Pancreas (tissue), 10 donors: ENCODE measurements around the gene DTNB. TPM values are rescaled to one million over a fixed set of nuclear protein-coding genes. Genes with fewer than 3 reads are reported as not detected.

Source experiments
- ATAC-seq, 4 donors: fragments of 200-7000 bp; cut with Tn5 transposase; one replicate each; pipeline versions ENCODE4 v1.8.0 to v1.9.1; 2020; ENCODE audit warnings: mild to moderate bottlenecking in 4 of 4, moderate library complexity in 4 of 4
- DNase-seq, 6 donors: peaks; one replicate each; pipeline ENCODE4 v3.0.0-alpha.2; 2020
- FAIRE-seq: peaks from 2 replicates; lab custom pipeline; 2012; peaks lifted over from hg19 to GRCh38; lab: Jason Lieb, UNC
- H3K27ac ChIP-seq, 4 donors: fragments of 200-600 bp; sonication (generic); 1 replicate in 3 of 4; 2 replicates in 1 of 4; pipeline versions ENCODE4 v1.5.0 to v1.8.0; 2020
- H3K27me3 ChIP-seq, 4 donors: fragments of 200-600 bp; one replicate each; pipeline ENCODE4 v1.8.0; 2021
- H3K36me3 ChIP-seq, 3 donors: fragments of 200-600 bp; sonication (generic) in 1 of 3; one replicate each; pipeline versions ENCODE4 v1.5.0 to v1.8.0; 2020 to 2021
- H3K4me1 ChIP-seq, 3 donors: fragments of 200-600 bp; one replicate each; pipeline ENCODE4 v1.8.0; 2021
- H3K4me3 ChIP-seq, 4 donors: fragments of 200-600 bp; sonication (generic) in 2 of 4; one replicate each; pipeline versions ENCODE4 v1.5.0 to v1.8.0; 2020 to 2021
- H3K9me3 ChIP-seq, 4 donors: fragments of 200-600 bp; one replicate each; pipeline ENCODE4 v1.8.0; 2021
- CTCF ChIP-seq, 4 donors: fragments of 200-600 bp; sonication (generic) in 3 of 4; IDR thresholded peaks; one replicate each; pipeline versions ENCODE4 v1.5.0 to v1.8.0; 2021; ENCODE audit warnings: antibody characterized with exemption in 4 of 4
- WGBS, 2 donors: extraction: QIAGEN DNeasy Blood & Tissue Kit; methylation state at CpG; one replicate each; pipeline ENCODE4 v1.1.7; 2013; 5-methylcytosine and 5-hydroxymethylcytosine counted together
- intact Hi-C, 3 donors: fragments of 100-400 bp; cut with DNase I; formaldehyde crosslinking; loops; one replicate each; pipeline versions ENCODE4 v1.11.1 to v1.14.2; 2022
- polyA plus RNA-seq, 2 donors: library from polyadenylated mRNA; stranded (reverse); fragments of 200-250 nt; gene quantifications; one replicate each; pipeline ENCODE4 v1.2.3, GENCODE V29; 2013
- total RNA-seq, 6 donors: library from RNA; stranded (reverse); fragmentation: NEBNext Ultra II Directional in 4 of 6; extraction: Animal tissue kit (Norgen Biotek cat#: 25700) in 4 of 6; gene quantifications; one replicate each; pipeline versions ENCODE4 v1.2.1 to v1.2.4, GENCODE V29; 2021 to 2023
- donor health status: healthy with polysubstance abuse.
- donor health status: DM: no; HTN: no; CAD: no; lungs with moderate emphysema.
- donor health status: DM: no; HTN: no; CAD: no.
- donor health status: control.
- donor health status: control.
- donor health status: Bipolar disorder and iron deficiency.
- donor health status: DM: yes; HTN: yes; CAD: no.
- donor health status: DM: no; HTN: no; CAD: no.
- donor health status: DM: no; HTN: no; CAD: no.
- donor health status: DM: yes; HTN: yes; CAD: no.

The DTNB gene
- total and polyA plus RNA-seq, 8 donors, result 10.8 to 27.8 (median 15.1) TPM

- H3K4me1 ChIP-seq, result peaks cover 0 to 1% (median 0%) of the 10 kb centered on the region in 3 donors
- ATAC-seq (no peak), DNase-seq (no peak), FAIRE-seq (no peak)
- no peaks in the 10 kb centered on the region for H3K36me3 ChIP-seq
- WGBS, 2 donors, result 92 to 95% methylated on average over 2 of the region's 2 CpGs
- H3K4me3 ChIP-seq, result no peak overlapping the region
- H3K9me3 ChIP-seq, result no peaks in the 10 kb centered on the region
- intact Hi-C loops, result no loop called here
- TF ChIP-seq CTCF (IDR thresholded peaks at IDR 0.05), result no peak
- H3K27me3 ChIP-seq, result no peaks in the 10 kb centered on the region
- H3K27ac ChIP-seq, result no peak overlapping the region
Observed at GRCh38 chr2:25624635-25625034, 48.7 kb downstream of the DTNB start.

- no peak for TF ChIP-seq CTCF (IDR thresholded peaks at IDR 0.05)
- Histone ChIP-seq H3K9me3 (no peaks in the 10 kb centered on the region), H3K4me3 (no peak overlapping the region), H3K4me1 (peaks cover 11 to 12% (median 12%) of the 10 kb centered on the region in 3 donors), H3K27me3 (no peaks in the 10 kb centered on the region), H3K36me3 (no peaks in the 10 kb centered on the region), H3K27ac (no peak overlapping the region)
- no peak for FAIRE-seq
- 62% methylated on average over 3 of the region's 3 CpGs for WGBS, 2 donors
- intact Hi-C loops, result no loop called here
- ATAC-seq, result no peak
- no peak for DNase-seq
Observed at GRCh38 chr2:25623361-25623760, 50.0 kb downstream of the DTNB start.

GRCh38 chr2:25620711-25621110 is 52.7 kb downstream of the DTNB start:
- DNase-seq, result no peak
- ATAC-seq, result no peak

GRCh38 chr2:25620077-25620476 is 53.3 kb downstream of the DTNB start:
- intact Hi-C loops, result no loop called here
- WGBS, 2 donors, result 78 to 88% methylated on average over 5 of the region's 5 CpGs
- DNase-seq (no peak), ATAC-seq (no peak), FAIRE-seq (no peak)
- Histone ChIP-seq H3K27me3 (no peaks in the 10 kb centered on the region), H3K9me3 (no peaks in the 10 kb centered on the region), H3K36me3 (no peaks in the 10 kb centered on the region), H3K4me1 (peaks cover 11 to 21% (median 19%) of the 10 kb centered on the region in 3 donors), H3K4me3 (no peak overlapping the region), H3K27ac (no peak overlapping the region)
- no peak for TF ChIP-seq CTCF (IDR thresholded peaks at IDR 0.05)

More at GRCh38 chr2:25620711-25621110, 52.7 kb downstream of the DTNB start:
- no peak for FAIRE-seq
- no peaks in the 10 kb centered on the region for H3K9me3 ChIP-seq
- no peak for TF ChIP-seq CTCF (IDR thresholded peaks at IDR 0.05)
- 86 to 89% methylated on average over 4 of the region's 4 CpGs for WGBS, 2 donors
- no peaks in the 10 kb centered on the region for H3K36me3 ChIP-seq
- no peak overlapping the region for H3K27ac ChIP-seq
- peaks cover 11 to 21% (median 19%) of the 10 kb centered on the region in 3 donors for H3K4me1 ChIP-seq
- H3K27me3 ChIP-seq, result no peaks in the 10 kb centered on the region
- H3K4me3 ChIP-seq, result no peak overlapping the region
- intact Hi-C loops, result no loop called here

GRCh38 chr2:25619185-25619584 is 54.2 kb downstream of the DTNB start:
- H3K4me1 ChIP-seq, result peaks cover 11 to 21% (median 19%) of the 10 kb centered on the region in 3 donors
- no peaks in the 10 kb centered on the region for H3K27me3 ChIP-seq
- intact Hi-C loops, result loop anchor here in 1 of 3 donors (10.0 kb wide), 1 partner anchor 46 kb away; no protein-coding TSS in a partner anchor
- DNase-seq (no peak), FAIRE-seq (no peak), ATAC-seq (peak in 1 of 4 donors; percentile 11)
- no peak for TF ChIP-seq CTCF (IDR thresholded peaks at IDR 0.05)
- no peaks in the 10 kb centered on the region for H3K36me3 ChIP-seq
- 59 to 64% methylated on average over 4 of the region's 4 CpGs for WGBS, 2 donors
- H3K9me3 ChIP-seq, result no peaks in the 10 kb centered on the region
- no peak overlapping the region for H3K4me3 ChIP-seq
- peak overlapping the region in 3 of 4 donors; percentile 5 to 48 (median 44) for H3K27ac ChIP-seq
